ENCODE data around the gene PCDHGB2. TPM values are rescaled to one million over a fixed set of nuclear protein-coding genes. Genes with fewer than 3 reads are reported as not detected.
A peak's percentile ranks its signal among the peaks of the same experiment; 100 is the strongest.
"Not testable (repeated sequence)": the region's sequence is repeated elsewhere in the genome, so short reads cannot be mapped to it uniquely, and the experiment has no call there.

The PCDHGB2 gene
- 0.43 and 0.98 TPM in 2 replicates for total RNA-seq

DNA sequence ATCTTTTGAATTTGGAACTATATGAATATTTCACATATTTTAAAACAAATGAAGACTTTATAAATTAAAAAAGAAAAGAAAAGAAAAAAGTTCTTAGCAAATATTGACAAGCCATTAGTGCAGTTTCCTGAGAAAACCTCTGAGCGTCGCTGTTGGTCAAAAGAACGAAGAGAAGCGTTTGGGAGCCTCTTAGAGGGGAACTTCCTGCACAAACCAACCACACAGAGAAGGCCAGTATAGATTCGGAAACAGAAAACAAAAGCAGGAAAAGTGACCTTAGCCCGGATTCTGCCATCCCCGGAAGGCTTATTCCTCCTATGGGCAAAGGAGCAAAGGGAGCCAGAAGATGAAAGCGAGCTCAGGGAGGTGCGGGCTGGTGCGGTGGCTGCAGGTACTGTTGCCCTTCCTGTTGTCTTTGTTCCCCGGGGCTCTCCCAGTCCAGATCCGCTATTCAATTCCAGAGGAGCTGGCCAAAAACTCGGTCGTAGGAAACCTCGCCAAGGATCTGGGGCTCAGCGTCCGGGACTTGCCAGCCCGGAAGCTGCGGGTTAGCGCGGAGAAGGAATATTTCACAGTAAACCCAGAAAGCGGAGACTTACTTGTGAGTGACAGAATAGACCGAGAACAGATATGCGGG, at the start of gene PCDHGB2:
TSS of gene PCDHGB2 (plus strand) at position 205 of the 637 bp plus-strand sequence. CDS start at position 347, 142 bp downstream.
- no peak for DNase-seq (ENCODE audit: low read depth)

DNA sequence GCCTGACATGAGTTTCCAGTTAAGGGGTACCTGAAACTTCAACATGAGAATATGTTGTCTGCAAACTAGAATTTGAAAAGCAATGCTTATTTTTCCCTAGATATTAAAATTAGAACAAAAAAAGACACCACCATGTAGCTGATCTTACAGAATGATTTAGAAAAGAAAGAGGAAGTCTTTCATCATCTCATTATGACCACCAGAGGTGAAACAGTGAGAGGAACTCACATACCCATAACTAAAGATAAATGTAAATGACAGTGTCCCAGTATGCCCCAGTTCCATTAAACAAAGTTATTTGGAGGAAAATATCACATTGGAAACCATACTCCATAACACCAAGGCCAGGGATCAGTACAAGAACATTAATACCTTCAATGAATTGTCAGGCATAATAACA, 46.1 kb upstream of the PCDHGB2 start:
- no peak overlapping the region for H3K4me3 ChIP-seq (ENCODE audit: low read depth, low read length)
- no peak for TF ChIP-seq CTCF (conservative IDR thresholded peaks at IDR 0.05; ENCODE audit: low read depth, low read length)
- DNase-seq (ENCODE audit: low read depth) = no peak

More for the DNA sequence above, at the start of gene PCDHGB2:
- peak within 1 kb of the TSS; percentile 47 for H3K4me3 ChIP-seq (ENCODE audit: low read depth, low read length)
- peak; percentile 55 for TF ChIP-seq CTCF (conservative IDR thresholded peaks at IDR 0.05; ENCODE audit: low read depth, low read length)

GRCh38 chr5:141316963-141317362, 42.8 kb upstream of the PCDHGB2 start:
- DNase-seq (ENCODE audit: low read depth); H3K4me3 ChIP-seq (ENCODE audit: low read depth, low read length): not testable (repeated sequence)

DNA sequence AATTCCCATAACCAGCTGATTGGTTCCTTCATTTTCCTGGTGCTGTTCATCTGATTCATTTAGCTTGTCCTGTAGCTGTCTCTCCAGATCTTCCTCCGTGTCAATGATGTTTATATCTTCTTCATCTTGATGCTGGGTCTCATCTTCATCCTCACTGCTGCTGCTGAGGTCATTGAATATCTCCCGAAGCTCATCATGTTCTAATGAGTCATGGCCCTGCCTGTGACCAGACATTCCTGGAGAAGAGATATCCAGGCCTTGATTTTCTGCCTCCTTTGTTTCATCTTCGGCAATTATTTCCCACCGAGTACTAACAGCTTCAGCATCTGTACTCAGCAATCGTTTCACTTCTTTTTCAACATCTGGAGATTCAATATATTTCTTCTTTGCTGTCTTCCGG, 40.6 kb upstream of the PCDHGB2 start:
- H3K4me3 ChIP-seq (ENCODE audit: low read depth, low read length) = no peak overlapping the region
- TF ChIP-seq CTCF (conservative IDR thresholded peaks at IDR 0.05; ENCODE audit: low read depth, low read length) = no peak
- DNase-seq (ENCODE audit: low read depth) = no peak

DNA sequence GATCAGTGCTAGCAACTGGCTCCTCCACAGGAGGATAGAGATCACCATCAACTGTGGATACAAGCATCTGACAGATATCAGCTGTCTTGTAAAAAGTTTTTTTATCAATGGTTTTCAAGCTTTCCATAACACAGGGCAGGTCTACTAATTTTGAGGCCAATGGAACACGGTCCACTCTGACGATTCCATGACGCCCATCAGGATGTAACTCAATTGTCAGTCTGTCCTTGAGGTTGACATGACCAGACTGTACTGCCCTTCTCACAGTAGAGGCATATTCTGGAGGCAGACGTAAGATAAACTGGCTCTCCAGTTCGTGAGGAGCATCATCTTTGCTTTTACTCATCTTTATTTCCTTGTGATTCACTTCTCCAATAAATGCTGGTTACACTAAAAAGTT, 40.1 kb upstream of the PCDHGB2 start:
- no peak for TF ChIP-seq CTCF (conservative IDR thresholded peaks at IDR 0.05; ENCODE audit: low read depth, low read length)
- H3K4me3 ChIP-seq (ENCODE audit: low read depth, low read length) = peak overlapping the region; percentile 96
- no peak for DNase-seq (ENCODE audit: low read depth)

DNA sequence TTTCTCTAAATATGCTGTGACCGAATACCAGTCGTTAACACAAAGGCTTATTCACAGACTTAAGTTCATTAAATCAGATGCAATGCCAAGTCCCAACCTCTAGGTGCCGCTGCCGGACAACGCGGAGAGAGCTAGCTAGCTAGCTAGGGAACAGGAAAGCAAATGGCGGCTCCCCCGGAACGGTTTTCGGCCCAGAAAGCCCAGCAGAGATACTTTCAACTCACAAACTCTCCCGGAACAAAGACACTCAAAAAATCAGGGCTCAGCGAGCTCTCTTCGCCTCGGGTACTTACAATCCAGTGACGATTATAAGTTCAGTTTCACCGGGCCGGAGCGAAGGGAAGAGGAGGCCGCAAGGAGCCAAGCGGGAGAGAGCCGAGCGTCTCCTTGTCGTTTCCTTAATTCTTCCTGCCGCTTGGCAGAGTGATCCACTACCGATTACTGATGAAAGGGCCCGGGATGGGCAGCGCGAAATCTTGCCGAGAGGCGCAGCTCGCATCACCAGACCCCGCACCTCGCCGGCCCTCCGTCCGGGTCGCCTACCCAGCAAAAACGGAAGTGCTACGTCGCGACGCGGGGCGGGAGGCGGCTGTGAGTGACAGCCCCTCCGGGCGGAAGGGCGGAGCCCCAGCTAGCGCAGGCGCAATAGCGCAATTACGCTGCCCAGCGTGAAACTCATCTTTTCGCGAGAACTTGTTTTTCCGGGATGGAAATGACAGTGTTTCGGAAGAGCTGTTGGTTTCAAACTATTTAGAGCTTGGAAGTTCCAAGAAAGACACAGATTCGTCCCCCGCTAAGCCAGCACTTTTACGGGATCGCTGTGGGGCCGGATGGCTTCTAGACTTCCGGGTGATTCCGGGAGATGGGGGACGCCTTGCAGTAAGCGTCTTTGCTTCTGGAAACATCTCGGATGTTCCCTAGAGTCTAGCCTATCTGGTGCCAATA, 39.3 kb upstream of the PCDHGB2 start, which contains the start of gene TAF7:
TSS of gene TAF7 (minus strand) at position 560 of the 945 bp plus-strand sequence. CDS start 740 bp downstream, outside the sequence.
- DNase-seq (ENCODE audit: low read depth) = peak; percentile 64
- peak within 1 kb of the TSS; percentile 96 for H3K4me3 ChIP-seq (ENCODE audit: low read depth, low read length)
- TF ChIP-seq CTCF (conservative IDR thresholded peaks at IDR 0.05; ENCODE audit: low read depth, low read length) = peak; percentile 93

DNA sequence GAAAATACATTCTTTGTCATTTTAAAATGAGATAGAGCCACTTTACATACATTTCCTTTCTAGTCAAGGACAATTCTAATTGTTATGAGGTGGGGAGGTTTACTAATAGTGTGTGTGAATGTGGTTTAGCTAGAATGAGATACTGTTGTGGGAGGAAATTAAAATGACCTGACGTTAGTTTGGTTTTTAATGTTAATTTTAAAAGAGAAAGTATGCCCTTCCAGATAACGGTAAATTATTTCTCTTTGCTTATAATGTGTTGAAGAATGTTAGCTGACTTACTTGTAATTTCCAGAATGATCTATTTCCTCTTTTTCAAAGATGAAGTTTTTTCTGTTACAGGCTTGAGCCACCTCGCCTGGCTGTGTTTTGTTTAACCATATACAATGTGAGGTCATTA, 37.5 kb upstream of the PCDHGB2 start:
- no peak for DNase-seq (ENCODE audit: low read depth)
- H3K4me3 ChIP-seq (ENCODE audit: low read depth, low read length) = no peak overlapping the region
- no peak for TF ChIP-seq CTCF (conservative IDR thresholded peaks at IDR 0.05; ENCODE audit: low read depth, low read length)

Data from epithelial cell of proximal tubule (primary cell).